Ovary (tissue), 9 donors: ENCODE data around the gene REM2. TPM values are rescaled to one million over a fixed set of nuclear protein-coding genes. Genes with fewer than 3 reads are reported as not detected.
"Not testable (repeated sequence)": the region's sequence is repeated elsewhere in the genome, so short reads cannot be mapped to it uniquely, and the experiment has no call there.

ENCODE experiments used
- DNase-seq, 5 donors: peaks; one replicate each; pipeline ENCODE4 v3.0.0-alpha.2; 2019 to 2020
- H3K27ac ChIP-seq, 2 donors: fragments of 200-600 bp; one replicate each; pipeline versions ENCODE4 v1.5.1 to v1.8.0; 2019 to 2022
- H3K27me3 ChIP-seq: fragments of 200-600 bp; one replicate; pipeline ENCODE4 v1.8.0; 2022
- H3K36me3 ChIP-seq: fragments of 200-600 bp; sonication (generic); one replicate; pipeline ENCODE4 v1.5.1; 2019
- H3K4me1 ChIP-seq: one replicate; pipeline ENCODE4 v1.8.1; 2013; ENCODE audit warnings: mild to moderate bottlenecking, moderate library complexity; ENCODE audit not compliant: insufficient read depth
- H3K4me3 ChIP-seq: fragments of 200-600 bp; sonication (generic); one replicate; pipeline ENCODE4 v1.5.1; 2017
- H3K9me3 ChIP-seq, 2 donors: fragments of 200-600 bp in 1 of 2; sonication (generic) in 1 of 2; one replicate each; pipeline versions ENCODE4 v1.5.1 to v1.8.1; 2013 to 2019; ENCODE audit warnings: mild to moderate bottlenecking in 1 of 2, moderate library complexity in 1 of 2
- CTCF ChIP-seq, 3 donors: fragments of 450-650 bp in 2 of 3; fragments of 200-600 bp in 1 of 3; IDR thresholded peaks; one replicate each; pipeline versions ENCODE4 v1.5.1 to v1.8.0; 2016 to 2022; ENCODE audit warnings: antibody characterized with exemption in 3 of 3, mild to moderate bottlenecking in 1 of 3
- EP300 ChIP-seq: sonication (generic); formaldehyde crosslinking; IDR thresholded peaks from one replicate; pipeline ENCODE4 v1.6.1; 2017; ENCODE audit warnings: antibody characterized with exemption
- POLR2A ChIP-seq: fragments of 450-650 bp; IDR thresholded peaks from one replicate; pipeline ENCODE4 v1.6.1; 2017; ENCODE audit warnings: antibody characterized with exemption, mild to moderate bottlenecking, moderate library complexity
- WGBS, 3 donors: extraction: QIAGEN DNeasy Blood & Tissue Kit in 1 of 3; methylation state at CpG; one replicate each; pipeline versions ENCODE4 v1.1.5 to v1.1.7; 2013 to 2017; 5-methylcytosine and 5-hydroxymethylcytosine counted together
- intact Hi-C, 4 donors: fragments of 100-400 bp; cut with DNase I; formaldehyde crosslinking; loops; one replicate each; pipeline versions ENCODE4 v1.11.0 to v1.15.1; 2022 to 2023
- polyA plus RNA-seq, 2 donors: library from polyadenylated mRNA; stranded (reverse); fragments of 200-250 nt in 1 of 2; fragments of 350-450 nt in 1 of 2; fragmentation: Illumina TruSeq in 1 of 2; extraction: RNeasy Lipid Tissue Mini Kit (QIAGEN cat#74804) in 1 of 2; gene quantifications; one replicate each; pipeline ENCODE4 v1.2.3, GENCODE V29; 2013 to 2014
- total RNA-seq, 7 donors: library from RNA; depleted of rRNA in 2 of 7; stranded (reverse); fragments of >200 nt in 2 of 7; fragmentation: NEBNext Ultra II Directional in 3 of 7; extraction: Animal tissue kit (Norgen Biotek cat#: 25700) in 3 of 7; gene quantifications; one replicate each; pipeline versions ENCODE4 v1.1.0 to v1.2.4, GENCODE V29; 2016 to 2023
- donor health status: DM: no; HTN: no; CAD: no; lungs with moderate emphysema.
- donor health status: DM: no; HTN: no; CAD: no.
- donor health status: Bipolar disorder and iron deficiency.
- donor health status: DM: yes; HTN: yes; CAD: no.
- donor health status: DM: no; HTN: no; CAD: no.
- donor health status: DM: yes; HTN: yes; CAD: no.

Gene REM2
- total and polyA plus RNA-seq, 9 donors = 0.12 to 1.1 (median 0.66) TPM

- 42 to 49% (median 46%) methylated on average over 9 of the region's 9 CpGs for WGBS, 3 donors
- H3K27ac ChIP-seq = peak overlapping the region; percentile 96 to 97
- intact Hi-C loops = loop anchor here in 1 of 4 donors (10.0 kb wide), 1 partner anchor 286 kb away; no protein-coding TSS in a partner anchor
- H3K4me3 ChIP-seq = no peak overlapping the region
- no peaks in the 10 kb centered on the region for H3K27me3 ChIP-seq
- no peak for TF ChIP-seq CTCF (IDR thresholded peaks at IDR 0.05)
- no peak for TF ChIP-seq EP300
- TF ChIP-seq POLR2A = no peak
- peaks cover 36% of the 10 kb centered on the region for H3K4me1 ChIP-seq
- H3K36me3 ChIP-seq = no peaks in the 10 kb centered on the region
- no peaks in the 10 kb centered on the region for H3K9me3 ChIP-seq
- peak; percentile 92 to 94 (median 94) for DNase-seq
These were observed 31.9 kb upstream of the REM2 start for GRCh38 chr14:22850944-22851764.

- intact Hi-C loops = loop anchor here in 3 of 4 donors (2.0 to 10.0 kb wide), 3 partner anchors 15 to 287 kb away; partner anchors contain the start of gene MMP14 (in 2 of the 3)
- not testable (repeated sequence) for H3K27me3 ChIP-seq, H3K36me3 ChIP-seq, H3K9me3 ChIP-seq, DNase-seq, H3K4me3 ChIP-seq
- H3K4me1 ChIP-seq = peaks cover 26% of the 10 kb centered on the region
- peak overlapping the region in 1 of 2 donors; percentile 96 for H3K27ac ChIP-seq
- WGBS, 3 donors = 76 to 87% (median 84%) methylated on average over 10 to 12 of the region's 12 CpGs
These were observed 30.8 kb upstream of the REM2 start for GRCh38 chr14:22852178-22852577.

GRCh38 chr14:22852599-22852939, 30.5 kb upstream of the REM2 start:
- Histone ChIP-seq H3K27ac (peak overlapping the region in 1 of 2 donors; percentile 20), H3K9me3 (no peaks in the 10 kb centered on the region), H3K4me1 (peaks cover 26% of the 10 kb centered on the region), H3K36me3 (no peaks in the 10 kb centered on the region), H3K4me3 (no peak overlapping the region), H3K27me3 (no peaks in the 10 kb centered on the region)
- DNase-seq = no peak
- intact Hi-C loops = loop anchor here in 3 of 4 donors (2.0 to 10.0 kb wide), 3 partner anchors 16 to 288 kb away; partner anchors contain the start of gene MMP14 (in 2 of the 3)
- no peak for TF ChIP-seq POLR2A
- no peak for TF ChIP-seq EP300
- TF ChIP-seq CTCF (IDR thresholded peaks at IDR 0.05) = no peak
- 73 to 81% (median 78%) methylated on average over 2 of the region's 2 CpGs for WGBS, 3 donors

- no peaks in the 10 kb centered on the region for H3K9me3 ChIP-seq
- H3K27me3 ChIP-seq = no peaks in the 10 kb centered on the region
- WGBS, 3 donors = 1 to 2% (median 1%) methylated on average over 19 to 20 of the region's 20 CpGs
- peak overlapping the region in 1 of 2 donors; percentile 20 for H3K27ac ChIP-seq
- no peaks in the 10 kb centered on the region for H3K36me3 ChIP-seq
- TF ChIP-seq EP300 (no peak), CTCF (IDR thresholded peaks at IDR 0.05) (peak; percentile 80 to 98 (median 97)), POLR2A (peak; percentile 24)
- peaks cover 23% of the 10 kb centered on the region for H3K4me1 ChIP-seq
- peak overlapping the region; percentile 31 for H3K4me3 ChIP-seq
- intact Hi-C loops = loop anchor here in 3 of 4 donors (2.0 to 10.0 kb wide), 3 partner anchors 16 to 288 kb away; partner anchors contain the start of gene MMP14 (in 2 of the 3)
- peak; percentile 86 to 97 (median 94) for DNase-seq
These were observed 29.9 kb upstream of the REM2 start for GRCh38 chr14:22852940-22853767.

- H3K9me3 ChIP-seq, H3K4me3 ChIP-seq, H3K27ac ChIP-seq, H3K27me3 ChIP-seq, DNase-seq, H3K36me3 ChIP-seq: not testable (repeated sequence)
- peaks cover 19% of the 10 kb centered on the region for H3K4me1 ChIP-seq
- intact Hi-C loops = loop anchor here in 1 of 4 donors (10.0 kb wide), 1 partner anchor 289 kb away; no protein-coding TSS in a partner anchor
- 96 to 97% (median 97%) methylated on average over 11 of the region's 11 CpGs for WGBS, 3 donors
These were observed 28.7 kb upstream of the REM2 start for GRCh38 chr14:22854296-22854695.
